WTC11 (cell line): ENCODE data around the gene DENND5A.

Experiments
- CREB1 ChIP-seq: sonication (generic); formaldehyde crosslinking; IDR thresholded peaks from 2 replicates; pipeline ENCODE4 v1.8.0; 2023; ENCODE audit warnings: mild to moderate bottlenecking, missing genetic modification reagents
- IRF2 ChIP-seq: sonication (generic); formaldehyde crosslinking; IDR thresholded peaks from 2 replicates; pipeline ENCODE4 v1.8.0; 2022; ENCODE audit warnings: low read depth, missing genetic modification reagents, borderline replicate concordance
- NR2C2 ChIP-seq: sonication (generic); formaldehyde crosslinking; IDR thresholded peaks from 2 replicates; pipeline ENCODE4 v1.8.0; 2022; ENCODE audit warnings: mild to moderate bottlenecking, missing genetic modification reagents
- TF ChIP-seq, protein P1 (sequence below): fragments of 200-600 bp; IDR thresholded peaks from 2 replicates; pipeline ENCODE4 v1.8.0; 2022; ENCODE audit warnings: antibody characterized with exemption

DNA sequence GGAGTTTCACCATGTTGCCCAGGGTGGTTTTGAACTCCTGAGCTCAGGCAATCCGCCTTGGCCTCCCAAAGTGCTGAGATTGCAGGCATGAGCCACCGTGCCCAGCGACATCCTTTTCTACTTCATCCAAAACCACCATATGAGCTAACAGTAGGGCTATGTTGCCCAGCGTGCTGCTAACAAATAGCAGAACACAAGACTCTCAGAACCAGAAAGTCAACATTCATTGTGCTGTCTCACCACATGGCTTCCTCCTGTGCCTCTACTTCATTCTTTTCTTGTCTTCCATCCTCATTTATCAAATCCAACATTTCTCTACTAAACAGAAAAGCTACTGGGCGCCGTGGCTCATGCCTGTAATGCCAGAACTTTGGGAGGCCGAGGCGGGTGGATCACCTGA is 12.0 kb upstream of the DENND5A start:
- no peak for TF ChIP-seq IRF2 (CRISPR knock-in tag)
- TF ChIP-seq CREB1: no peak
- TF ChIP-seq, protein P1, sequence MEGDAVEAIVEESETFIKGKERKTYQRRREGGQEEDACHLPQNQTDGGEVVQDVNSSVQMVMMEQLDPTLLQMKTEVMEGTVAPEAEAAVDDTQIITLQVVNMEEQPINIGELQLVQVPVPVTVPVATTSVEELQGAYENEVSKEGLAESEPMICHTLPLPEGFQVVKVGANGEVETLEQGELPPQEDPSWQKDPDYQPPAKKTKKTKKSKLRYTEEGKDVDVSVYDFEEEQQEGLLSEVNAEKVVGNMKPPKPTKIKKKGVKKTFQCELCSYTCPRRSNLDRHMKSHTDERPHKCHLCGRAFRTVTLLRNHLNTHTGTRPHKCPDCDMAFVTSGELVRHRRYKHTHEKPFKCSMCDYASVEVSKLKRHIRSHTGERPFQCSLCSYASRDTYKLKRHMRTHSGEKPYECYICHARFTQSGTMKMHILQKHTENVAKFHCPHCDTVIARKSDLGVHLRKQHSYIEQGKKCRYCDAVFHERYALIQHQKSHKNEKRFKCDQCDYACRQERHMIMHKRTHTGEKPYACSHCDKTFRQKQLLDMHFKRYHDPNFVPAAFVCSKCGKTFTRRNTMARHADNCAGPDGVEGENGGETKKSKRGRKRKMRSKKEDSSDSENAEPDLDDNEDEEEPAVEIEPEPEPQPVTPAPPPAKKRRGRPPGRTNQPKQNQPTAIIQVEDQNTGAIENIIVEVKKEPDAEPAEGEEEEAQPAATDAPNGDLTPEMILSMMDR: no peak
- TF ChIP-seq NR2C2: no peak
